ENCODE data around the gene DNAH2. TPM values are rescaled to one million over a fixed set of nuclear protein-coding genes. Genes with fewer than 3 reads are reported as not detected.

DNAH2 gene
- total and polyA plus RNA-seq, 2 of the 13 experiments (the other 11 are each of a cell fraction or from before 2014, with no cell fraction given) = not detected

- no peak for FAIRE-seq
- in situ Hi-C loops (cut with HindIII; ENCODE audit: extremely low pct_ligation_motif_present, low pct_unique_long_range_greater_than_20kb) (no loop called here), intact Hi-C loops (cut with micrococcal nuclease; ENCODE audit: unreplicated experiment) (no loop called here)
- Histone ChIP-seq H3K4me3 (replicated peaks in 1 of 3; ENCODE audit: insufficient read depth in 1 of 3, low read depth in 2 of 3, low read length in 3 of 3) (no peak overlapping the region), H4K20me1 (ENCODE audit: insufficient read depth, low read length) (no peaks in the 10 kb centered on the region), H3K4me1 (ENCODE audit: insufficient read depth, low read length) (no peaks in the 10 kb centered on the region), H3K9ac (ENCODE audit: insufficient read depth, low read depth, low read length) (no peak overlapping the region), H3K4me2 (ENCODE audit: low read depth, low read length) (no peak overlapping the region), H3K36me3 (replicated peaks in 1 of 2; ENCODE audit: control insufficient read depth in 1 of 2, insufficient read depth in 2 of 2, low read length in 2 of 2) (no peaks in the 10 kb centered on the region), H3K27me3 (ENCODE audit: control insufficient read depth in 1 of 2, insufficient read depth in 2 of 2, low read length in 2 of 2) (peaks cover 0 to 28% of the 10 kb centered on the region in 2 experiments; a peak in 3 of 5 replicates), H3K9me3 (ENCODE audit: low read length) (no peaks in the 10 kb centered on the region), H2AFZ (ENCODE audit: low read length) (no peak overlapping the region), H3K79me2 (ENCODE audit: insufficient read depth, low read length) (no peaks in the 10 kb centered on the region), H3K27ac (ENCODE audit: extremely low read length, insufficient read depth, low read length) (no peak overlapping the region)
- 14% methylated on average over 3 of the region's 3 CpGs for WGBS (ENCODE audit: low lambda C conversion rate)
- POLR2A ChIA-PET = no interaction called here
- TF ChIP-seq KDM4B (CRISPR knock-in tag; IDR thresholded peaks at IDR 0.05) = no peak
- TF ChIP-seq RFXAP (CRISPR knock-in tag; IDR thresholded peaks at IDR 0.05; ENCODE audit: borderline replicate concordance) = no peak
- TF ChIP-seq NFATC3 (CRISPR knock-in tag; IDR thresholded peaks at IDR 0.05) = no peak
- no peak for TF ChIP-seq TAF1 (CRISPR knock-in tag; IDR thresholded peaks at IDR 0.05)
- TF ChIP-seq BORCS8-MEF2B (CRISPR knock-in tag; IDR thresholded peaks at IDR 0.05) = no peak
- no peak for TF ChIP-seq MTERF4 (CRISPR knock-in tag; IDR thresholded peaks at IDR 0.05)
- TF ChIP-seq NFE2 (CRISPR knock-in tag; IDR thresholded peaks at IDR 0.05) = no peak
- no peak for TF ChIP-seq PCBP2 (optimal IDR thresholded peaks at IDR 0.05; ENCODE audit: low read depth, low read length, poor library complexity, severe bottlenecking)
- no peak for TF ChIP-seq ZNF441 (CRISPR knock-in tag; IDR thresholded peaks at IDR 0.05; ENCODE audit: borderline replicate concordance)
- no peak for TF ChIP-seq KMT2B (CRISPR knock-in tag; IDR thresholded peaks at IDR 0.05)
- TF ChIP-seq TERF1 (CRISPR knock-in tag; IDR thresholded peaks at IDR 0.05) = no peak
- CTCF ChIA-PET (ENCODE audit: low intra/inter-chr PET ratio, low total read pairs) = no interaction called here
- ATAC-seq = no peak
- DNase-seq (ENCODE audit: low spot score) = no peak
- no TSS peak for BruUV-seq (replicated peaks)
Measured at GRCh38 chr17:7811251-7811650, 93.7 kb downstream of the DNAH2 start.
